ENCODE data around the gene HNRNPA0.
A peak's percentile ranks its signal among the peaks of the same experiment; 100 is the strongest.

HNRNPA0 gene

DNA sequence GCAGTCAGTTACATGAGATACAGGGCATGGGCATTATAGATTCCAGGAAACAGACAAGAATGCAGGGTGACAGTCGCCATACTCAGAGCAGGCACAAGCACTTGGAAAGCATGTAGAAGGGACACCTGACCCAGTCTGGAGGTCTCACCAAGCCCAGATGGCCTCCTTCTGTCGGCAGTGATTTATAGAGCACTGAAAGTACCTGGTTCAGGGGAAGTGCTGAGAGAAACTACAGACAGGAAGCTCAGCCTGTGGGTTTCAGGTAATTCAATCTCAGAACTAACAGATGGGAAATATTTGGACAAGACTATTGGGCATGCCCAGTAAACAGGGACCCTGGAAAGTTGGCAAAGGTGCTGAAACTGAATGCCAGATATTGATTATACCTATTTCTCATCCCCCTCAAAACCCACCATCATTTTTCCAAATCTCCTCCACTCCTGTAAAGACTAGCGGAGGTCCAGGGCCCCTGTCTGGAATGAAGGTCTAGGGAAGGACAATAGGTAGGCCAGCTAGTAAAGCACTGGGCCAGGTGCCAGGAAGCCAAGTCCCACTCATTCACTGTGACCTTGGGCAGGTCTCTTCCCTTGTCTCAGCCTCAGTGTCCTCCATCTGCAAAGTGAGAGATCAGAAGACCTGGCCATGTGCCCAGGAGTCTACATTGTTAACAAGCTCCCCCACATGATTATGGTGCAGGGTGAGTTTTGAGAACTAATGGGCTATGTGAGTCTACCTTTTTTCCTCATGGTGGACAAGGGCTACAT is 45.2 kb downstream of the HNRNPA0 start:
- DNase-seq (ENCODE audit: insufficient read length, low spot score) (no peak), FAIRE-seq (no peak)
- no peak for TF ChIP-seq PAX5 (IDR thresholded peaks at IDR 0.05; ENCODE audit: insufficient read depth, low read length, severe bottlenecking)
- no peak for TF ChIP-seq POLR2A (IDR thresholded peaks at IDR 0.05; ENCODE audit: low read depth, low read length)
- TF ChIP-seq POU2F2 (IDR thresholded peaks at IDR 0.05; ENCODE audit: low read depth, low read length), result no peak
- TF ChIP-seq POLR2AphosphoS5 (IDR thresholded peaks at IDR 0.05; ENCODE audit: low read depth, low read length), result no peak
- TF ChIP-seq SPI1 (IDR thresholded peaks at IDR 0.05; ENCODE audit: low read depth, low read length), result no peak

- FAIRE-seq (peak; percentile 31), DNase-seq (ENCODE audit: insufficient read length, low spot score) (no peak)
- no peak for TF ChIP-seq POU2F2 (IDR thresholded peaks at IDR 0.05; ENCODE audit: low read depth, low read length)
- TF ChIP-seq POLR2A (IDR thresholded peaks at IDR 0.05; ENCODE audit: low read depth, low read length), result no peak
- TF ChIP-seq PAX5 (IDR thresholded peaks at IDR 0.05; ENCODE audit: insufficient read depth, low read length, severe bottlenecking), result no peak
- no peak for TF ChIP-seq SPI1 (IDR thresholded peaks at IDR 0.05; ENCODE audit: low read depth, low read length)
- TF ChIP-seq TAF1 (IDR thresholded peaks at IDR 0.05; ENCODE audit: low read depth, low read length), result no peak
- no peak for TF ChIP-seq POLR2AphosphoS5 (IDR thresholded peaks at IDR 0.05; ENCODE audit: low read depth, low read length)
These were observed 46.1 kb downstream of the HNRNPA0 start for GRCh38 chr5:137708062-137708461.

GRCh38 chr5:137706841-137707240 is 47.3 kb downstream of the HNRNPA0 start:
- TF ChIP-seq POLR2AphosphoS5 (IDR thresholded peaks at IDR 0.05; ENCODE audit: low read depth, low read length) (no peak), SPI1 (IDR thresholded peaks at IDR 0.05; ENCODE audit: low read depth, low read length) (no peak), POLR2A (IDR thresholded peaks at IDR 0.05; ENCODE audit: low read depth, low read length) (no peak), POU2F2 (IDR thresholded peaks at IDR 0.05; ENCODE audit: low read depth, low read length) (no peak), TAF1 (IDR thresholded peaks at IDR 0.05; ENCODE audit: low read depth, low read length) (no peak), PAX5 (IDR thresholded peaks at IDR 0.05; ENCODE audit: insufficient read depth, low read length, severe bottlenecking) (no peak)
- FAIRE-seq, result no peak
- no peak for DNase-seq (ENCODE audit: insufficient read length, low spot score)

DNA sequence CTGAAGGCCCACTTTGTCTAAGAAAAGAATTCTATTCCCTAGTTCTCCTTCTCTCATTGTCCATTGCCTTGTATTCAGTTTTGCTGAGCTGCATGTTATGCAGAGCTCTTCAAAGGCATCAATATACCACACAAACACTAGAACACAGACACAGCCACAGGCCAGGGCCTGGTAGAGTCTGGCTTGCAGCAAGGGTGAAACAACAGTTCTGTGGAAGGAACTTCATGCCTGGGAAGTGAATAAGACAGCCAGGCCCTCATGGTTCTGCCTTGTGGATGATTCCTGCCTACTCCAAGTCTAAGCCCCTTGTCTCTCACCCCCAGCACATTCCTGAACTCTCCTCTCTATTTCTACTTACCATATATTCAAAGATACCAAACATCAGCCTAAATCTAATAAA is 49.1 kb downstream of the HNRNPA0 start:
- no peak for TF ChIP-seq TAF1 (IDR thresholded peaks at IDR 0.05; ENCODE audit: low read depth, low read length)
- TF ChIP-seq SPI1 (IDR thresholded peaks at IDR 0.05; ENCODE audit: low read depth, low read length), result no peak
- no peak for TF ChIP-seq POLR2AphosphoS5 (IDR thresholded peaks at IDR 0.05; ENCODE audit: low read depth, low read length)
- TF ChIP-seq POU2F2 (IDR thresholded peaks at IDR 0.05; ENCODE audit: low read depth, low read length), result no peak
- no peak for TF ChIP-seq PAX5 (IDR thresholded peaks at IDR 0.05; ENCODE audit: insufficient read depth, low read length, severe bottlenecking)
- TF ChIP-seq POLR2A (IDR thresholded peaks at IDR 0.05; ENCODE audit: low read depth, low read length), result no peak
- DNase-seq (ENCODE audit: insufficient read length, low spot score) (no peak), FAIRE-seq (no peak)

- DNase-seq (ENCODE audit: insufficient read length, low spot score) (no peak), FAIRE-seq (peak; percentile 28)
- TF ChIP-seq POLR2AphosphoS5 (IDR thresholded peaks at IDR 0.05; ENCODE audit: low read depth, low read length) (no peak), POU2F2 (IDR thresholded peaks at IDR 0.05; ENCODE audit: low read depth, low read length) (no peak), TAF1 (IDR thresholded peaks at IDR 0.05; ENCODE audit: low read depth, low read length) (no peak), PAX5 (IDR thresholded peaks at IDR 0.05; ENCODE audit: insufficient read depth, low read length, severe bottlenecking) (no peak), SPI1 (IDR thresholded peaks at IDR 0.05; ENCODE audit: low read depth, low read length) (no peak), POLR2A (IDR thresholded peaks at IDR 0.05; ENCODE audit: low read depth, low read length) (no peak)
These were observed 50.6 kb downstream of the HNRNPA0 start for GRCh38 chr5:137703565-137703964.

DNA sequence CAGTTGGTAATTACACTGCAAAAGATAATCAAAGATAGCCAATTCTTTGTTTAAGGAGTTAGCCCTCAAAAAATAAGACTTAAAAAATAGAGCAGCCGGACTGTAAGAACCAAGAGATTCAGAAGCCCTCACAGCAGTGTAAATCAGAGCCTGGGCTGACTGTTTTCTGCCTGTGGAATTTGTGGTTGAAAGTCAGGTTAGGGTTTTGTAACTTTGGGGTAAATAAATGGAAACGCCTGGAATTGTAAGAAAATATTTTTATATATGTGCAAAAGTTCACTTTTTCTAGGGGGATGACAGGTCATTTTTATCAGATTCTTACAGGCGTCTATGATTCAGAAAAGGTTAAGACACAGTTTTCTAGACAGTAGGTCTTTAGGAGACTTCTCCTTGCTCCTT is 53.9 kb downstream of the HNRNPA0 start:
- no peak for FAIRE-seq
- no peak for DNase-seq (ENCODE audit: insufficient read length, low spot score)
- TF ChIP-seq TAF1 (IDR thresholded peaks at IDR 0.05; ENCODE audit: low read depth, low read length) (no peak), POLR2A (IDR thresholded peaks at IDR 0.05; ENCODE audit: low read depth, low read length) (no peak), POLR2AphosphoS5 (IDR thresholded peaks at IDR 0.05; ENCODE audit: low read depth, low read length) (no peak), POU2F2 (IDR thresholded peaks at IDR 0.05; ENCODE audit: low read depth, low read length) (no peak), PAX5 (IDR thresholded peaks at IDR 0.05; ENCODE audit: insufficient read depth, low read length, severe bottlenecking) (no peak)

DNA sequence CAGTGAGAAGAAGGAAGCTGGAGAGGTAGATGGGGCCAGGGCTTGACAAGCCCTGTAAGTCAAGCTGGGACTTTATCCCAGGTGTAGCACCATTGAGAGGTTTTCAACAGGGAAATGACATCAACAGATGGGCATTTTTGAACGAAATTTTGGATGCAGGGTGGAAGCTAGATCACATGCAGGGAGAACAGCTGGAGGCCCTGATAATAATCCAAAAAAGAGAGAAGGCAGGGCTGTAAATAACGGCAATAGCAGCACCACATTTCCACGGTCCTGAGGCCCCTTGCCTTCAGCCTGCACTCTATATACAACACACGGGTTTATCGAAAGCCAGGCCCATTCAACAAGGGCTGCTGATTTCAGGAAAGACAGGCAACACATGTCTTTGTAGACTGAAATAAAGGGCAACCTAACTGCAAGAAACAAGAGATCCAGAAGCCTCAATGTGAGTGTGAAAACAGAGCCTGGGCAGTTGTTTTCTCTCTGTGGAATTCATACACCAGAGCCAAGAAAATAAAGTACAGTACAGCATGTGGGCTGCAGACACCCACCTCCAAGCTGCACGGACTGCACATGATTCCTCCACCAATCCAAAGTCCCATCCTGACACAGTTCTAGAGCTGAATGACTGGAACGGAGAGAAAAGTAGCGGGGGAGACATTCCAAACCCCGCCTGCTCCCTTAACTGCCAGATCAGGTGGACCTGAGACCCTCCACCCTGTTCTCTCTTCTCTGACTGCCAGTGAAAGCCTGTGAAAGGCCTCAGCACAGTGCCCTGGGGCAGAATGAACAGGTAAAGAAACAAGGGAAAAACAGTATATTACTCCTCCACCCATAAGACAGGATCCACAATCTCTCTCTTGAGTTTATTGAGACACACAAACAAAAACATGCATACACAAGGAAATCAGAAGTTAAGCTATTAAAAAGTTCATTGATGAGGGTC is 54.6 kb downstream of the HNRNPA0 start:
- DNase-seq (ENCODE audit: insufficient read length, low spot score), result no peak
- TF ChIP-seq POU2F2 (IDR thresholded peaks at IDR 0.05; ENCODE audit: low read depth, low read length), result no peak
- FAIRE-seq, result no peak

DNA sequence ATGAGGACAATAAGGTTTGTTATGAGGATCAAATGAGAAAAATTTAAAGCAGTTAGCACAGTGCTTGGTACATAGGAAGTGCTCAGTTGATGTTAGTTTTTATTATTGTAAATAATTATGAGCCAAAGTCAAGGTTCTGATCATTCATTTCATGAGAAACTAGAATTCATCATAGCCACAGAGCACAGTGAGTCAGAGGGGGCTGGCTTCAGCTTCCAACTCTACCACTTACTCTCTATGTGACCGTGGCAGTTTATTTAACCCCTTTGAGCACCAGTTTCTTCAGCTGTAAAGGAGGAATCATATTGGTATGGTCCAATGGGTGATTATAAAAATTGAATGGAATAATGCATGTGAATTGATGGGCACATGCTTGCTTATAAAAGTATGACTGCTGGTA is 57.7 kb downstream of the HNRNPA0 start:
- FAIRE-seq (no peak), DNase-seq (ENCODE audit: insufficient read length, low spot score) (no peak)
- TF ChIP-seq TAF1 (IDR thresholded peaks at IDR 0.05; ENCODE audit: low read depth, low read length), result no peak
- TF ChIP-seq POU2F2 (IDR thresholded peaks at IDR 0.05; ENCODE audit: low read depth, low read length), result no peak
- TF ChIP-seq PAX5 (IDR thresholded peaks at IDR 0.05; ENCODE audit: insufficient read depth, low read length, severe bottlenecking), result no peak
- no peak for TF ChIP-seq SPI1 (IDR thresholded peaks at IDR 0.05; ENCODE audit: low read depth, low read length)
- TF ChIP-seq POLR2A (IDR thresholded peaks at IDR 0.05; ENCODE audit: low read depth, low read length), result no peak
- no peak for TF ChIP-seq POLR2AphosphoS5 (IDR thresholded peaks at IDR 0.05; ENCODE audit: low read depth, low read length)

DNA sequence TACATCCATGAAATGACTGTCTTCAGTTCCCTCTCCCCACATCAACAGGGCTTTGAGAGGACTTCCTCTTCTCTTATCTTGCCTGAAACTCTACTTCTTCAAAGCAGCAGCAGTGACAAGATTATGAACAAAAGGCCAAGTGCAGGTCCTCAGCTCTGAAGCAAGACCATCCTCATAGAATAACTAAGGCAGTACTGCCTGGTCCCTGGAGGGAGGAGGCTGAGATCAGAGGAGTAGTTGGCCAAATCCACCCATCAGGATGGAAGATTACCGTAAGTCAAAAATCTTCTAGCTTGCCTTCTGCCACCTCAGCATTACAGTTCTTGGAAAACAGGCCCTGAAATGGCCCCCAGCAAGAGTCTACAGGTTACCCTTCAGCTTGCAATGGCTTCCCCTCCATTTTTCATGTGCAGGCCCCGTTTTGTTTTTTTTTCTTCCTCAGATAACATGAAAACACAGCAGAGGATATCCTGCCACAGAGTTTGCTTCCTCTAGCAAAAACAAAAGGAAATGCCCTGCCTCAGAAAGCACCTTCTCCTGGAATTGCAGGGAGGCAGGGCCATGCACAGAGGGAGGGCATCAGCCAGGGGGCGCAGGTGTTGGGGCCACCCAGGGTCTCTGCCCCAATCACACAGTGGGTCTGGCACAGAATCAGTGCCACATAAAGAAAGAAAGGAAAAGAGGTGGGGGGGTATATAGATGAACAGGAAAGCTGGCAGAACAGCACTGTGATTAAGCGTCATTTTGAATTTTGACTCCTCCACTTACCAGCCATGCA is 58.3 kb downstream of the HNRNPA0 start:
- DNase-seq (ENCODE audit: insufficient read length, low spot score), result no peak
- peak; percentile 5 for FAIRE-seq
- peak; percentile 71 for TF ChIP-seq SPI1 (IDR thresholded peaks at IDR 0.05; ENCODE audit: low read depth, low read length)
- TF ChIP-seq POU2F2 (IDR thresholded peaks at IDR 0.05; ENCODE audit: low read depth, low read length), result no peak
